ENCODE data around the gene BICDL2. TPM values are rescaled to one million over a fixed set of nuclear protein-coding genes. Genes with fewer than 3 reads are reported as not detected.
"Not testable (repeated sequence)": the region's sequence is repeated elsewhere in the genome, so short reads cannot be mapped to it uniquely, and the experiment has no call there.

The BICDL2 gene
- total and polyA plus RNA-seq, 2 donors (not counting 1 experiment from before 2014, with no cell fraction given), result not detected

DNA sequence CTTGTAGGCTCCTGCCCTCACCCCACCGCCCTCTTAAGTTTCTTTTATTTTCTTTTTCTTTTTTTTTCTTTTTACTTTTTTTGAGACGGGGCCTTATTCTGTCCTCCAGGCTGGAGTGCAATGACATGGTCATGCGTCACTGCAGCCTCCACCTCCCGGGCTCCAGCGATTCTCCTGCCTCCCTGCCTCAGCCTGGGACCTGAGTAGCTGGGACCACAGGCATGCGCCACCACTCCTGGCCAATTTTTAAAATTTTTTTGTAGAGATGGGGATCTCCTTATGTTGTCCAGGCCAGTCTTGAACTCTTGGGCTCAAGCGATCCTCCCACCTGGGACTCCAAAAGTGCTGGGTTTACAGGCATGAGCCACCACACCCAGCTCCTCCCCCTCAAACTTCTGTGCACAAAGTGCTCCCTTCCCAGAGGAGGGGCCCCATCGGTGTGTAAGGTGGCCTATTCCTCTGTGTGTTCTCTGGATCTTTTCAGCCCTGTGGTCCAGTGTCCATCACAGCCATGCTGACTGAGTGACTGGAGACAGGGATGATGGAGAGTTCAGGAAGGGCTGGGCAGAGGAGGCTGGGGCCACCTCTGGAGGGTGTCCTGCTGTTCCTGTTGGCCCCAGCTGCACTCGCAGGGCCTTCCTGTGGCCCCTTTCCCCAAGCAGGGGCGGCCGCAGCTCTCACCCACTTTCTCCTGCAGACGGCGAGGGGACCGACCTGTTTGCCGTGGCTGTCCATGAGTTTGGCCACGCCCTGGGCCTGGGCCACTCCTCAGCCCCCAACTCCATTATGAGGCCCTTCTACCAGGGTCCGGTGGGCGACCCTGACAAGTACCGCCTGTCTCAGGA lies 19.8 kb upstream of the BICDL2 start:
- Histone ChIP-seq H3K36me3 (ENCODE audit: control insufficient read depth, insufficient read depth, low read length) (no peaks in the 10 kb centered on the region), H3K4me1 (ENCODE audit: control insufficient read depth, extremely low read depth, insufficient read depth, low read length) (no peaks in the 10 kb centered on the region), H3K79me2 (ENCODE audit: control insufficient read depth, insufficient read depth, low read length) (no peaks in the 10 kb centered on the region), H3K27me3 (ENCODE audit: control insufficient read depth, insufficient read depth, low read length) (no peaks in the 10 kb centered on the region), H2AFZ (ENCODE audit: low read length) (no peak overlapping the region), H3K4me3 (replicated peaks in 1 of 4; ENCODE audit: control extremely low read depth in 1 of 4, insufficient read depth in 1 of 4, low read depth in 3 of 4, low read length in 4 of 4) (no peak overlapping the region), H3K9me3 (ENCODE audit: control insufficient read depth, insufficient read depth, low read depth, low read length) (no peaks in the 10 kb centered on the region), H3K4me2 (ENCODE audit: extremely low read depth, insufficient read depth, low read length) (no peak overlapping the region), H3K27ac (ENCODE audit: insufficient read depth, low read length) (no peak overlapping the region), H4K20me1 (ENCODE audit: control insufficient read depth, extremely low read depth, insufficient read depth, low read length) (no peaks in the 10 kb centered on the region), H3K9ac (ENCODE audit: insufficient read depth, low read length) (no peak overlapping the region)
- DNase-seq (ENCODE audit: low read depth in 2 of 2), result no peak
- TF ChIP-seq EZH2 (IDR thresholded peaks at IDR 0.05; ENCODE audit: low read length, missing control alignments), result no peak
- TF ChIP-seq, protein P1, sequence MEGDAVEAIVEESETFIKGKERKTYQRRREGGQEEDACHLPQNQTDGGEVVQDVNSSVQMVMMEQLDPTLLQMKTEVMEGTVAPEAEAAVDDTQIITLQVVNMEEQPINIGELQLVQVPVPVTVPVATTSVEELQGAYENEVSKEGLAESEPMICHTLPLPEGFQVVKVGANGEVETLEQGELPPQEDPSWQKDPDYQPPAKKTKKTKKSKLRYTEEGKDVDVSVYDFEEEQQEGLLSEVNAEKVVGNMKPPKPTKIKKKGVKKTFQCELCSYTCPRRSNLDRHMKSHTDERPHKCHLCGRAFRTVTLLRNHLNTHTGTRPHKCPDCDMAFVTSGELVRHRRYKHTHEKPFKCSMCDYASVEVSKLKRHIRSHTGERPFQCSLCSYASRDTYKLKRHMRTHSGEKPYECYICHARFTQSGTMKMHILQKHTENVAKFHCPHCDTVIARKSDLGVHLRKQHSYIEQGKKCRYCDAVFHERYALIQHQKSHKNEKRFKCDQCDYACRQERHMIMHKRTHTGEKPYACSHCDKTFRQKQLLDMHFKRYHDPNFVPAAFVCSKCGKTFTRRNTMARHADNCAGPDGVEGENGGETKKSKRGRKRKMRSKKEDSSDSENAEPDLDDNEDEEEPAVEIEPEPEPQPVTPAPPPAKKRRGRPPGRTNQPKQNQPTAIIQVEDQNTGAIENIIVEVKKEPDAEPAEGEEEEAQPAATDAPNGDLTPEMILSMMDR (conservative IDR thresholded peaks at IDR 0.05 in 1 of 2, IDR thresholded peaks at IDR 0.05 in 1 of 2; ENCODE audit: low read depth in 1 of 2, low read length in 2 of 2), result no peak

DNA sequence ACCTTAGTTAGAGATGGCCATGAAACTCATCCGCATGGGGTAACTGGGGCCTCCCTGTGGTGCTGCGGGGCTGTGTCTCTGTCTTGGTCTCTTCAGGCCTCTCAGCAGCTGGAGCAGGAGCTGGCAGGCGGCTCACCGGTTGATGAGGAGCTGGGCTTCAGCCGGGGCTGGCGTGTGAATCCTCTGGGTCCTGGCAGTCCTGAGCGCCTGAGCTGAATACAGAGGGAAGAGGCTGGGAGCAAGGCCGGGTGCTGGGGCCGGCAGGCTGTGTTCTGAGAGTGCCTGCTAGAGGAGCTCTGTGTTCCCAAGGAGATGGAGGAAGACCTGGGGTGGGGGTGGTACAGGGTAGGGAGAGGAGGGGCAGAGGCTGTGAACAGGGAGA lies 19.0 kb upstream of the BICDL2 start:
- not testable (repeated sequence) for H3K36me3 ChIP-seq (ENCODE audit: control insufficient read depth, insufficient read depth, low read length); DNase-seq (ENCODE audit: low read depth in 2 of 2); H4K20me1 ChIP-seq (ENCODE audit: control insufficient read depth, extremely low read depth, insufficient read depth, low read length); H3K9ac ChIP-seq (ENCODE audit: insufficient read depth, low read length); H3K27me3 ChIP-seq (ENCODE audit: control insufficient read depth, insufficient read depth, low read length); H3K9me3 ChIP-seq (ENCODE audit: control insufficient read depth, insufficient read depth, low read depth, low read length); H3K27ac ChIP-seq (ENCODE audit: insufficient read depth, low read length); H3K4me3 ChIP-seq (replicated peaks in 1 of 4; ENCODE audit: control extremely low read depth in 1 of 4, insufficient read depth in 1 of 4, low read depth in 3 of 4, low read length in 4 of 4); H3K79me2 ChIP-seq (ENCODE audit: control insufficient read depth, insufficient read depth, low read length); H3K4me1 ChIP-seq (ENCODE audit: control insufficient read depth, extremely low read depth, insufficient read depth, low read length); H2AFZ ChIP-seq (ENCODE audit: low read length); H3K4me2 ChIP-seq (ENCODE audit: extremely low read depth, insufficient read depth, low read length)

DNA sequence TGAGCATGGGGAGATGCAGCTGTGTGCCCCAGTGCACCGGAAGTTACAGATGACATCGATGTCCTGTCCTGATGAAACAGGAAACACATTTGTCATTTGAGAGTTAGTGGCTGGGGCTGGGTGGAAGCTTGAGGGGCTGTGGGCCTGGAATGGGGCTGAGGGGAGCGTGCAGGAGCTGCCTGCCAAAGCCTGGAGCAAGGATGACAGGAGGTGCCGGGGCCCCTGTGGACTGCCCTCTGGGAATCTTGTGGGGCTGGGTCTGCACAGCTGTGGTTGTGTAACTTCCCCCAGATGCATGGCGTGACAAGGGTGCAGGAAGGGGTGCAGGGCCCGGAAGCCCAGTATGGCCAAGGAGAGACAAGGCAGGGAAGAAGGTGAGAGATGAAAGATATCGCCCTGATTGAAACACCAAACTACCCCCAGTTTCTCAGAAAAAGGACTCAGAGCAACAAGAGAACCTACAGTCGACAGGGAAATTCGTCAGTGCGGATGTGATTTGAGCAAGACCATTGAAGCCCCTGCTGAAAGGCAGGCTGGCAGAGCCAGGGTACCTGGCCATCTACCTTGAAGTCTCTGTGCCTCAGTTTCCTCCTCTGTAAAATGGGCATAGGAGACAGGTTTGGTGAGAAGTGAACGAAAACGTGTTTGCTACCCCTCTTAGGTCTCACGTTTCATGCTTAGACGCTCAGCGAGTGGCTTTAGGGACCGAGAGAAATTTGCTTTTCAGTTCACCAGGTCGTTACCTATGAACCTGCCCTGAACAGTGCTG lies 18.4 kb upstream of the BICDL2 start:
- H3K4me2 ChIP-seq (ENCODE audit: extremely low read depth, insufficient read depth, low read length), result no peak overlapping the region
- no peak for TF ChIP-seq EZH2 (IDR thresholded peaks at IDR 0.05; ENCODE audit: low read length, missing control alignments)
- TF ChIP-seq, protein P1 (conservative IDR thresholded peaks at IDR 0.05 in 1 of 2, IDR thresholded peaks at IDR 0.05 in 1 of 2; ENCODE audit: low read depth in 1 of 2, low read length in 2 of 2), result no peak
- H3K9ac ChIP-seq (ENCODE audit: insufficient read depth, low read length), result no peak overlapping the region
- H3K79me2 ChIP-seq (ENCODE audit: control insufficient read depth, insufficient read depth, low read length), result no peaks in the 10 kb centered on the region
- H2AFZ ChIP-seq (ENCODE audit: low read length), result no peak overlapping the region
- no peak overlapping the region for H3K27ac ChIP-seq (ENCODE audit: insufficient read depth, low read length)
- H3K4me1 ChIP-seq (ENCODE audit: control insufficient read depth, extremely low read depth, insufficient read depth, low read length), result no peaks in the 10 kb centered on the region
- DNase-seq (ENCODE audit: low read depth in 2 of 2), result no peak
- no peak overlapping the region for H3K4me3 ChIP-seq (replicated peaks in 1 of 4; ENCODE audit: control extremely low read depth in 1 of 4, insufficient read depth in 1 of 4, low read depth in 3 of 4, low read length in 4 of 4)
- H4K20me1 ChIP-seq (ENCODE audit: control insufficient read depth, extremely low read depth, insufficient read depth, low read length), result no peaks in the 10 kb centered on the region
- no peaks in the 10 kb centered on the region for H3K36me3 ChIP-seq (ENCODE audit: control insufficient read depth, insufficient read depth, low read length)
- no peaks in the 10 kb centered on the region for H3K9me3 ChIP-seq (ENCODE audit: control insufficient read depth, insufficient read depth, low read depth, low read length)
- peaks cover 7% of the 10 kb centered on the region for H3K27me3 ChIP-seq (ENCODE audit: control insufficient read depth, insufficient read depth, low read length)

DNA sequence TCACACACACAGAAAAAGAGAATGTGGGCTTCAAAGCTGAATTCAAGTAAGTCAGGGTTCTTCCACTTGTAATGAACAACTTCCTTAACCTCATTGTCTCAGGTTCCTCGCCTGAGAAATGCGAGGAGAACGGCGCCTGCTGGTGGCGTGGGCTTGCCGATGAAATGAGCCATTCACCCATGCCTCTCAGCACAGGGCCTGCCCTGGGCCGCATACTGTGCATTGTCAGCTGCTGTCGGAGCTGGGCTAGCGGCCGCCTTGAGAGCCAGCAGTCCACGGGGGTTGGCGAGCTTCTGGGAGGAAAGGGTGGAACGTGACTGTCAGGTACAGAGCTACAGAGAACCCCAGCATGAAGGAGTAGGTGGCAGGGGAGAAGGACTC lies 16.6 kb upstream of the BICDL2 start:
- not testable (repeated sequence) for H3K9me3 ChIP-seq (ENCODE audit: control insufficient read depth, insufficient read depth, low read depth, low read length); H3K4me3 ChIP-seq (replicated peaks in 1 of 4; ENCODE audit: control extremely low read depth in 1 of 4, insufficient read depth in 1 of 4, low read depth in 3 of 4, low read length in 4 of 4); H3K9ac ChIP-seq (ENCODE audit: insufficient read depth, low read length); H3K36me3 ChIP-seq (ENCODE audit: control insufficient read depth, insufficient read depth, low read length); H3K79me2 ChIP-seq (ENCODE audit: control insufficient read depth, insufficient read depth, low read length); H3K4me1 ChIP-seq (ENCODE audit: control insufficient read depth, extremely low read depth, insufficient read depth, low read length); H3K4me2 ChIP-seq (ENCODE audit: extremely low read depth, insufficient read depth, low read length); DNase-seq (ENCODE audit: low read depth in 2 of 2); H3K27ac ChIP-seq (ENCODE audit: insufficient read depth, low read length); H2AFZ ChIP-seq (ENCODE audit: low read length); H4K20me1 ChIP-seq (ENCODE audit: control insufficient read depth, extremely low read depth, insufficient read depth, low read length)
- H3K27me3 ChIP-seq (ENCODE audit: control insufficient read depth, insufficient read depth, low read length), result peaks cover 18% of the 10 kb centered on the region

DNA sequence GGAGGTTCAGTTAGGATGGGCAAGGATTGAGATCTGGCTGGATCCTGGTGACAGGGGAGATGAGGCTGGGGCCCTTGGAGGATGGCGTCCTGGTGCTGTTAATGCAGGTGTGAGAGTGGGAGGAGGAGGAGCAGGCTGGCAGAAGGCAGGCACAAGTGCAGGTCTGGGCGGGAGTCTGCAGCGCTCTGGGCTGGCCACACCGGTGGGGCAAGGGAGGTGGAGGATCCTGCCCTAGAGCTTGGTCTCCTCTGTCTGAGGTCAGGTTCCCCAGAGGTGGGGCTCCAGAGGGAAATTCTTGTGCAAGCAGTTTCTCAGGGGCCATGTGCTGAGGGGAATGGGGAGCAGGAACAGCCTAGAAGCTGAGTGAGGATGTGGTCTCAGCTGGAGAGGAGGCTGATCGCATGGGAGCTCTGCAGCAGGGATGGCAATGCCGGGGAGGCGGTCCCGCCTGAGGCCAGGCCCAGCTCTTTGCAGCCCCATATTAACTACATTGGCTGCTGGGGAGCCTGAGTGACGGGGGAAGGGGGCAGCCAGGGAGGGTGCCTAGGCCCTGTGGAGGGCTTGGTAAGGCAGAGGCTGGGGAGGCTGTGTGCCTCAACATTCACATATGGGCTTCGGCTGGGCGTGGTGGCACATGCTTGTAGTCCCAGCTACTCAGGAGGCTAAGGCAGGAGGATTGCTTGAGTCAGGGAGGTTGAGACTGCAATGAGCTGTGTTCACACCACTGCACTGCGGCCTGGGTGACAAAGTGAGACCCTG lies 16.0 kb upstream of the BICDL2 start:
- H3K79me2 ChIP-seq (ENCODE audit: control insufficient read depth, insufficient read depth, low read length); H3K36me3 ChIP-seq (ENCODE audit: control insufficient read depth, insufficient read depth, low read length); H3K4me1 ChIP-seq (ENCODE audit: control insufficient read depth, extremely low read depth, insufficient read depth, low read length); H4K20me1 ChIP-seq (ENCODE audit: control insufficient read depth, extremely low read depth, insufficient read depth, low read length); H3K9ac ChIP-seq (ENCODE audit: insufficient read depth, low read length); H3K27ac ChIP-seq (ENCODE audit: insufficient read depth, low read length); H3K9me3 ChIP-seq (ENCODE audit: control insufficient read depth, insufficient read depth, low read depth, low read length); H3K4me2 ChIP-seq (ENCODE audit: extremely low read depth, insufficient read depth, low read length); H2AFZ ChIP-seq (ENCODE audit: low read length); DNase-seq (ENCODE audit: low read depth in 2 of 2); H3K4me3 ChIP-seq (replicated peaks in 1 of 4; ENCODE audit: control extremely low read depth in 1 of 4, insufficient read depth in 1 of 4, low read depth in 3 of 4, low read length in 4 of 4): not testable (repeated sequence)
- peaks cover 19% of the 10 kb centered on the region for H3K27me3 ChIP-seq (ENCODE audit: control insufficient read depth, insufficient read depth, low read length)

Measured in fibroblast of lung (primary cell).